GM12892 (cell line): ENCODE measurements around the gene VGLL2.

Experiments used
- DNase-seq: peaks from one replicate; pipeline ENCODE4 v3.0.0; 2011; ENCODE audit not compliant: insufficient read length
- FAIRE-seq: peaks from 2 replicates; lab custom pipeline; 2011; peaks lifted over from hg19 to GRCh38; lab: Jason Lieb, UNC
- POLR2A ChIP-seq: IDR thresholded peaks from 2 replicates; pipeline ENCODE4 v1.6.1; 2011; ENCODE audit warnings: low read depth, low read length, control low read depth
- POLR2AphosphoS5 ChIP-seq: IDR thresholded peaks from 2 replicates; pipeline ENCODE4 v1.6.1; 2011; ENCODE audit warnings: low read depth, low read length, control low read depth
- TAF1 ChIP-seq: IDR thresholded peaks from 2 replicates; pipeline ENCODE4 v1.6.1; 2011; ENCODE audit warnings: low read depth, mild to moderate bottlenecking, control low read depth, low read length, borderline replicate concordance

Gene VGLL2

DNA sequence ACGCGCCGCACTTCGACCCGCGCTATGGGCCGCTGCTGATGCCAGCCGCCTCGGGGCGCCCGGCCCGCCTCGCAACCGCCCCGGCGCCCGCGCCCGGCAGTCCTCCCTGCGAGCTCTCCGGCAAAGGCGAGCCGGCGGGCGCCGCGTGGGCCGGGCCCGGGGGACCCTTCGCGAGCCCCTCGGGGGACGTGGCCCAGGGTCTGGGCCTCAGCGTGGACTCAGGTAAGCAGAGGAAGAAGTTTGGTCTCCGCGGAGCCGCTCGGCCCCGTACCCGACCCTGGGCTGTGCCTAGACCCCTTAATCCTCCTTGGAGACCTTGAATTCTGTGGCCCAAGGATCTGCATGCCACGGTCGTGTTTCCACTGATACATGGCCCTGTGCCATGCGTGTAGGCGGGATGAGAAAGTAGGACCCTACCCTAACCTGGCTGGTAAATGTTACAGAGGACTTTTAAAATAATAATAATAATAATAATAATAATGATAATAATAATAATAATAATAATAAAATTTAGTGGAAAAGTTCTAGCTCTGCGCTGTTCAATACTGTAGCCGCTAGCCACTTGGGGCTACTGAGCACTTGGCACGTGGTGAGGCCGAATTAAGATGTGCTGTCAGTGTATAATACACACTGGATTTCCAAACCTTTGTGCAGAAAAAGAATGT lies 5.6 kb downstream of the VGLL2 start:
- no peak for TF ChIP-seq POLR2AphosphoS5
- no peak for TF ChIP-seq TAF1
- TF ChIP-seq POLR2A = no peak
- no peak for DNase-seq
- FAIRE-seq = no peak

DNA sequence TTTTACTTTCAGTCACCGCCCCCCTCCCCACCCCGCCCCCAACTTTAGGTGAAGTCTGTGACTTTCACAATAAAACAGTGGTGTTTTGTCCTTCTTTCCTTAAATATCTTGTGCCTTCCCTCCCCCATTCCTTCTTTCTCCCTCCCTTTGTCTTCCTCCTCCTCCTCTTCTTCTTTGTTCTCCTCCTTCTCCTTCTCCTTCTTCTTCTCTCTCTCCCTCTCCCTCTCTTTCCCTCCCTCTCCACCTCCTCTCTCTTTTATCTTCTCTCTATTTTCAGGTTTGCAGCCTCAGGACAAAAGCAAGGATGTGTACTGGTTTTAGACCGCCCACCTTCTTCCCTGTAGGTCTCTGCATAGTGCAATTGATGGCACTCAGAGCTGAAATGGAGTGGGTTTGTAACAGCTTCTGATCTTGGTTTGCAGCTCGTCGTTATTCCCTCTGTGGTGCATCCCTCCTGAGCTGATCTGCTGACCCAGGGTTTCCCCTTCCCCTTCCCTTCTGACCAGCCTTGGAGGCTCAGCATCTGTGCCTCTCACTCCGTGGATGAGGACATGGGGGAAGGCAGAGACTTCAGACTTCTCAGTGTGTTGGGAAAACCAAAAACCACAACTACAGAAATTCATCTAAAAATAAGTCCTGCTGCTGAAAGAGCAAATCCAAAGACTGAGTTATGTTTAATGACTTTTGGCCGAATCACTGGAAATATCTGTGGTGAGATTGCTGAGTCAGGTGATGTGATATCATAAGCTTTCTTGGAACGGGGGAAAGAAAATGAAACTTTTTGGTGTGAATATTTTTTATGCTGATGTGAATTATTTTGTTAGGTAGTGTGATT lies 6.9 kb downstream of the VGLL2 start:
- FAIRE-seq (no peak), DNase-seq (no peak)
- TF ChIP-seq TAF1 = no peak

- no peak for DNase-seq
- FAIRE-seq = no peak
- TF ChIP-seq POLR2AphosphoS5 (no peak), TAF1 (no peak), POLR2A (no peak)
Measured at GRCh38 chr6:117272891-117273290, 7.5 kb downstream of the VGLL2 start.

GRCh38 chr6:117275205-117275604 lies 9.8 kb downstream of the VGLL2 start:
- no peak for TF ChIP-seq POLR2A
- TF ChIP-seq POLR2AphosphoS5 = no peak
- TF ChIP-seq TAF1 = no peak
- DNase-seq (no peak), FAIRE-seq (no peak)

DNA sequence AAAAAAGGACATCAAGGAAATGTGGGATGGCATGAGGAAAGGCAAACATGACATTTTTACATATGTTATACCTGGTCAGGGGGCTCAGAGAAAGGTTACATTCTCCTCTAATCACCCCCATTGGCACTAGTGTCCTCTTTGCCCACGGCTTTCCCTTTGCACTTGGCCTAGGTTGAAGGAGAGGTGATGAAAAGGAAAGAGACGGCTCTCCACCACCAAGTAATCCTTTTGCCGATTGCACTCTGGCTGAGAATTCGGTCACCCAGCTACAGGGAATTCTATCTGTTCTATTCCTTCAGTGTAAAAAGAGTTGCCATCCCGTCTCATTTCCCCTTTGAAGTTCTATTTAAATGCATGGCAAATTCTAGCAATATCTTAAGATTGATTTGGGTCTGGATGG lies 10.4 kb downstream of the VGLL2 start:
- DNase-seq (no peak), FAIRE-seq (no peak)
- TF ChIP-seq TAF1 = no peak
- TF ChIP-seq POLR2A = no peak
- TF ChIP-seq POLR2AphosphoS5 = no peak

GRCh38 chr6:117276778-117277316 lies 11.5 kb downstream of the VGLL2 start:
- TF ChIP-seq POLR2AphosphoS5 (no peak), TAF1 (no peak), POLR2A (no peak)
- DNase-seq (no peak), FAIRE-seq (no peak)

DNA sequence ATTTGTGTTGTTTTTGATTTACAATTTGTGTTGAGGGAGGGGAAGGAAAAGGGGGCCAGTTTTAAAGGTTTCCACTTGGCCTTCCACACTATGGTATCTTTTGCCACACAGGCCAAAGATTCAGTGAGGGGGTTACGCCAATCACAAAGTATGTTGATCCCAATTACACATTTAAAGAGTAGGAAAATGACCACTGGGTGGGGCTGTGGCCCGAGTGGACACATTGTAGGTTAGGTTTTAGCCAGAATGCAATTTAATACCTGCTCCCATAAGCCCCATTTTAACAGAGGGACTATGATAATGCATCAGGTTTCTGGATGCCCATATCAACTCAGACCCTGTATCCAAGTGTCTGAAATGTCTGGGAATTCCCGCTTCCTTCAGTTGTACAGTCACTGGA lies 15.6 kb downstream of the VGLL2 start:
- FAIRE-seq (no peak), DNase-seq (no peak)
- TF ChIP-seq TAF1 = no peak
- TF ChIP-seq POLR2A = no peak
- no peak for TF ChIP-seq POLR2AphosphoS5

DNA sequence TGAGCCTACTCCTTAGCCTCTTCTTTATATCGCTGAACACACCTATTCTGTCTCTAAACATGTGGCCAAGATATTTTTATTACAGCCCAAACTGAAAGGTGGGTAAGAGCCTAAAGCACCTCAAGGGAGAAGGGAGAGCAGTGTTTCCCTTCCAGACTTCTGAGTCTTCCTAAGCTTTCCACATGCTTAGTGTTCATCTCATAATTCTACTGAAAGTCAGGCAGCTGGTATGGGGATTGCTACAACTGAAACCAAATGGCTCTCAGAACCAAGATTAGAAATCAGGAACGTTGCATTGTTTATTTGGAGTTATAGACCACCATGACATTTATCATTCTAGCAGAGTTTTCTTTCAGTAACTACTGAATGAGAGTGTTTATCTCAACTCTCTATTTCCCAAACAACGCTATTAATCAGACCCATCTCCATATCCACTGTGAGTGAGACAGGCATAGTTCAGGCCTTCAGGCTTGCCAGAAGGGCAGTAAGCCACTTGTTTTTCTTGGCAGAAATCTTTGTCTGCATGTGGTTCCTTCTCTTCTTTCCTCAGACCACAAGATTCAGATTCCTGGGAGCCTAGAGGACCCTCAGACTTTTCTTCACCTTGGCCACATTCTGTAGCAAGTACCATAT lies 22.8 kb downstream of the VGLL2 start:
- no peak for FAIRE-seq
- no peak for DNase-seq
- TF ChIP-seq POLR2A = no peak
- no peak for TF ChIP-seq TAF1
- no peak for TF ChIP-seq POLR2AphosphoS5

DNA sequence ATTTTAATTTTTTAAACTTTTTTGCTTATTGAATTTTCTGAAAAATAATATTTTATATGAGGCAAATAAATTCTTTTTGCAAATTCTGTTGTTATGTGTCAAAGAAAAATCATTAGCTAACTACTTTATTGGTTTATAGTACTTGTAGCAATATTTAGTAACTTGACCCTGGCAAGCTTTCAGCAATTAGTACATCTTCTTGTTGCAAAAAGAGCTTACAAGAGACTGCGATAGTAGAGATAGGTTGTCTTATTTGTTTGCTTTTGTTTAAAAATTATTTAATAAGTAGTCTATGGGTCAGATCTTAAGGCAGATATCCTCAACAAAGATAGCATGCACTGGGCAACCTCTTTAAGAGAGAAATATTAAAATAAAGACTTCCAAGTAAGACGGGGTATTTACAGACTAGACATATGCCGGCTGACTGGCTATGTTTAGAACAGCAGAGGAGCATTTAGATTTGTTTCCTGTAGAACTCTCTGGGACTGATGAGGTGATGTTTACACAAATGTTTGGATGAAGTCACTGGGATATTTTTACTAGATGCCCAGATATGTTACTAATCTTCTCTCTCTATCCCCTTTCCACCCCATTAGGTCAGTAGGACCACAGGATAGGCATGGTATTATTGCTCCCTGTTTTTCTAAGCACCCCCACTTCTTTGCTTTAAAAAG lies 25.0 kb downstream of the VGLL2 start:
- DNase-seq (no peak), FAIRE-seq (no peak)
- TF ChIP-seq POLR2AphosphoS5 (no peak), POLR2A (no peak), TAF1 (no peak)

- no peak for DNase-seq
- no peak for FAIRE-seq
- TF ChIP-seq POLR2AphosphoS5 (no peak), POLR2A (no peak), TAF1 (no peak)
Measured at GRCh38 chr6:117298941-117299340, 33.6 kb downstream of the VGLL2 start.

GRCh38 chr6:117303323-117303722 lies 38.0 kb downstream of the VGLL2 start:
- DNase-seq = no peak
- FAIRE-seq = no peak

DNA sequence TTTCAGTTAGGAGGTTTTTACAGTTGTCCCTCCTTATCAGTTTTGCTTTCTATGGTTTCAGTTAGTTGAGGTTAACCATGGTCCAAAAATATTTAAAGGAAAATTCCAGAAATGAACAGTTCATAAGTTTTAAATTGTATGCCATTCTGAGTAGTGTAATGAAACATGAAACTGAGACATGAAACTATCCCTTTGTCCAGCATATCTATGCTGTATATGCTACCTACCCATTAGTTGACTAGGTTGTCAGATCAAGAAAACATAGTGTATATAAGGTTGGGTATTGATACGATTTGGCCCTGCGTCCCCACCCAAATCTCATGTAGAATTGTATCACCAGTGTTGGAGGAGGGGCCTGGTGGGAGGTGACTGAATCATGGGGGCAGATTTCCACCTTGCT lies 39.1 kb downstream of the VGLL2 start:
- TF ChIP-seq POLR2A = no peak
- TF ChIP-seq TAF1 = no peak
- TF ChIP-seq POLR2AphosphoS5 = no peak
- DNase-seq (no peak), FAIRE-seq (no peak)

More at GRCh38 chr6:117303323-117303722, 38.0 kb downstream of the VGLL2 start:
- TF ChIP-seq POLR2AphosphoS5 (no peak), POLR2A (no peak), TAF1 (no peak)
